Measurements from ENCODE around the gene AGMAT. TPM values are rescaled to one million over a fixed set of nuclear protein-coding genes. Genes with fewer than 3 reads are reported as not detected.

AGMAT gene
- total and polyA plus RNA-seq, 9 of the 15 experiments (the other 6 are each of a cell fraction or from before 2014, with no cell fraction given) = not detected

DNA sequence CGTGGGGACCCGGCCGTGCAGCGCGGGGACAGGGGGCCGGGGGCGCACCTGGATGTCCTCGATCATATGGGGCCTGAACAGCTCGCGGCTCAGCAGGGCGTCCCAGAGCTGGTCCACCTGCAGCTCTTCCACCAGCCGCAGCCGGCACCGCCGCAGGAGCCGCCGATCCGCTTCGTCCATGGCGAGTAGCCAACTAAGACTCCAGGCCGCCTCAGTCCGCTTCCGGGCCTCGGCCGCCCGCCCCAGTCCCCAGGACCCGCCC lies 60.9 kb downstream of the AGMAT start, which contains the start of gene CASP9:
Gene CASP9 (minus strand): TSS at position 195 of the 262 bp plus-strand sequence. CDS start 15 bp downstream, at position 180.
- DNase-seq (ENCODE audit: extremely low read depth in 1 of 4, low spot score in 3 of 4) = no peak
- Histone ChIP-seq H3K9ac (ENCODE audit: insufficient read depth in 1 of 2, low read depth in 2 of 2, low read length in 2 of 2) (peak within 1 kb of the TSS; percentile 92 to 94), H4K20me1 (replicated peaks; ENCODE audit: control insufficient read depth, insufficient read depth, low read length) (no peaks in the 10 kb centered on the region), H3K4me1 (replicated peaks in 1 of 2; ENCODE audit: control insufficient read depth in 2 of 2, insufficient read depth in 2 of 2, low read length in 2 of 2) (peaks cover 15 to 36% of the 10 kb centered on the region in 2 experiments), H3K27ac (ENCODE audit: extremely low read depth, low read depth, low read length) (peak within 1 kb of the TSS; percentile 96), H3K27me3 (ENCODE audit: control insufficient read depth in 2 of 2, insufficient read depth in 2 of 2, low read length in 2 of 2) (no peaks in the 10 kb centered on the region), H3K9me1 (ENCODE audit: control insufficient read depth, insufficient read depth, low read length) (no peaks in the 10 kb centered on the region), H3K79me2 (ENCODE audit: control insufficient read depth, insufficient read depth, low read length) (peaks cover 49% of the 10 kb centered on the region), H2AFZ (ENCODE audit: low read depth, low read length) (peak within 1 kb of the TSS; percentile 96), H3K36me3 (ENCODE audit: control insufficient read depth, insufficient read depth, low read length) (peaks cover 7% of the 10 kb centered on the region; the same call in 2 of the 3 replicates), H3K9me3 (replicated peaks; ENCODE audit: control insufficient read depth, insufficient read depth, low read depth, low read length) (no peaks in the 10 kb centered on the region), H3K4me2 (ENCODE audit: insufficient read depth, low read length) (peak within 1 kb of the TSS; percentile 93), H3K4me3 (peak within 1 kb of the TSS; percentile 83)
- FAIRE-seq = no peak
- 3% methylated on average over 20 of the region's 27 CpGs for WGBS (ENCODE audit: insufficient coverage, low coverage, missing lambda C conversion rate)
- BruUV-seq (replicated peaks) = no TSS peak
- in situ Hi-C loops (cut with MboI) (no loop called here), intact Hi-C loops (cut with micrococcal nuclease) (loop anchor here (10.0 kb wide), 1 partner anchor 311 kb away; no protein-coding TSS in a partner anchor)
- CTCF ChIA-PET (ENCODE audit: low intra/inter-chr PET ratio) = interaction anchor here (0.6 kb wide), 1 partner anchor 117 kb away, joined by 3 read pairs; no protein-coding TSS in a partner anchor
- POLR2A ChIA-PET = interaction anchor here (0.6 to 1.2 kb wide), 4 partner anchors 9 to 1901 kb away, joined by 3 to 4 read pairs (median 4); no protein-coding TSS in a partner anchor
- no peak for ATAC-seq
- TF ChIP-seq ZNF146 (CRISPR knock-in tag; IDR thresholded peaks at IDR 0.05; ENCODE audit: unreplicated experiment) (no peak), PHF8 (IDR thresholded peaks at IDR 0.05; ENCODE audit: borderline replicate concordance, low read length) (peak; percentile 75; the same call in 1 of the 2 replicates), BMI1 (IDR thresholded peaks at IDR 0.05; ENCODE audit: low read length) (no peak), STAT5B (CRISPR knock-in tag; IDR thresholded peaks at IDR 0.05) (no peak), MYNN (IDR thresholded peaks at IDR 0.05) (no peak), MYNN (CRISPR knock-in tag; IDR thresholded peaks at IDR 0.05) (no peak), ZNF583 (CRISPR knock-in tag; IDR thresholded peaks at IDR 0.05) (no peak), SLC30A9 (CRISPR knock-in tag; IDR thresholded peaks at IDR 0.05) (no peak), EGR1 (conservative IDR thresholded peaks at IDR 0.05) (peak; percentile 72), ZBED1 (IDR thresholded peaks at IDR 0.05) (0 out of 2 replicates have a peak, but pooled peaks have one; percentile 58), HMG20A (CRISPR knock-in tag; conservative IDR thresholded peaks at IDR 0.05) (no peak), ZNF589 (CRISPR knock-in tag; IDR thresholded peaks at IDR 0.05; ENCODE audit: low read depth) (no peak), IRF1 (CRISPR knock-in tag; IDR thresholded peaks at IDR 0.05; ENCODE audit: borderline replicate concordance) (no peak)
- TF ChIP-seq, protein P1, sequence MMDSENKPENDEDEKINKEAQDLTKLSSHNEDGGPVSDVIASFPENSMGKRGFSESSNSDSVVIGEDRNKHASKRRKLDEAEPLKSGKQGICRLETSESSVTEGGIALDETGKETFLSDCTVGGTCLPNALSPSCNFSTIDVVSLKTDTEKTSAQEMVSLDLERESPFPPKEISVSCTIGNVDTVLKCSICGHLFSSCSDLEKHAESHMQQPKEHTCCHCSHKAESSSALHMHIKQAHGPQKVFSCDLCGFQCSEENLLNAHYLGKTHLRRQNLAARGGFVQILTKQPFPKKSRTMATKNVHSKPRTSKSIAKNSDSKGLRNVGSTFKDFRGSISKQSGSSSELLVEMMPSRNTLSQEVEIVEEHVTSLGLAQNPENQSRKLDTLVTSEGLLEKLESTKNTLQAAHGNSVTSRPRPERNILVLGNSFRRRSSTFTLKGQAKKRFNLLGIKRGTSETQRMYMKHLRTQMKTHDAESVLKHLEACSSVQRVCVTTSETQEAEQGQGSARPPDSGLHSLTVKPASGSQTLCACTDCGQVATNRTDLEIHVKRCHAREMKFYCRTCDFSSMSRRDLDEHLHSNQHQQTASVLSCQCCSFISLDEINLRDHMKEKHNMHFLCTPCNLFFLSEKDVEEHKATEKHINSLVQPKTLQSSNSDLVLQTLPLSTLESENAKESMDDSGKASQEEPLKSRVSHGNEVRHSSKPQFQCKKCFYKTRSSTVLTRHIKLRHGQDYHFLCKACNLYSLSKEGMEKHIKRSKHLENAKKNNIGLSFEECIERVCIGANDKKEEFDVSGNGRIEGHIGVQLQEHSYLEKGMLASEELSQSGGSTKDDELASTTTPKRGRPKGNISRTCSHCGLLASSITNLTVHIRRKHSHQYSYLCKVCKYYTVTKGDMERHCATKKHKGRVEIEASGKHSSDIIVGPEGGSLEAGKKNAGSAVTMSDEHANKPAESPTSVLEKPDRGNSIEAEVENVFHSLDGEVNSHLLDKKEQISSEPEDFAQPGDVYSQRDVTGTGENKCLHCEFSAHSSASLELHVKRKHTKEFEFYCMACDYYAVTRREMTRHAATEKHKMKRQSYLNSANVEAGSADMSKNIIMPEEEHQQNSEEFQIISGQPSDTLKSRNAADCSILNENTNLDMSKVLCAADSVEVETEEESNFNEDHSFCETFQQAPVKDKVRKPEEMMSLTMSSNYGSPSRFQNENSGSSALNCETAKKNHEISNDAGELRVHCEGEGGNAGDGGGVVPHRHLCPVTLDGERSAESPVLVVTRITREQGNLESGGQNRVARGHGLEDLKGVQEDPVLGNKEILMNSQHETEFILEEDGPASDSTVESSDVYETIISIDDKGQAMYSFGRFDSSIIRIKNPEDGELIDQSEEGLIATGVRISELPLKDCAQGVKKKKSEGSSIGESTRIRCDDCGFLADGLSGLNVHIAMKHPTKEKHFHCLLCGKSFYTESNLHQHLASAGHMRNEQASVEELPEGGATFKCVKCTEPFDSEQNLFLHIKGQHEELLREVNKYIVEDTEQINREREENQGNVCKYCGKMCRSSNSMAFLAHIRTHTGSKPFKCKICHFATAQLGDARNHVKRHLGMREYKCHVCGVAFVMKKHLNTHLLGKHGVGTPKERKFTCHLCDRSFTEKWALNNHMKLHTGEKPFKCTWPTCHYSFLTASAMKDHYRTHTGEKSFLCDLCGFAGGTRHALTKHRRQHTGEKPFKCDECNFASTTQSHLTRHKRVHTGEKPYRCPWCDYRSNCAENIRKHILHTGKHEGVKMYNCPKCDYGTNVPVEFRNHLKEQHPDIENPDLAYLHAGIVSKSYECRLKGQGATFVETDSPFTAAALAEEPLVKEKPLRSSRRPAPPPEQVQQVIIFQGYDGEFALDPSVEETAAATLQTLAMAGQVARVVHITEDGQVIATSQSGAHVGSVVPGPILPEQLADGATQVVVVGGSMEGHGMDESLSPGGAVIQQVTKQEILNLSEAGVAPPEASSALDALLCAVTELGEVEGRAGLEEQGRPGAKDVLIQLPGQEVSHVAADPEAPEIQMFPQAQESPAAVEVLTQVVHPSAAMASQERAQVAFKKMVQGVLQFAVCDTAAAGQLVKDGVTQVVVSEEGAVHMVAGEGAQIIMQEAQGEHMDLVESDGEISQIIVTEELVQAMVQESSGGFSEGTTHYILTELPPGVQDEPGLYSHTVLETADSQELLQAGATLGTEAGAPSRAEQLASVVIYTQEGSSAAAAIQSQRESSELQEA (IDR thresholded peaks at IDR 0.05; ENCODE audit: low read depth) = no peak
- TF ChIP-seq, protein P2, sequence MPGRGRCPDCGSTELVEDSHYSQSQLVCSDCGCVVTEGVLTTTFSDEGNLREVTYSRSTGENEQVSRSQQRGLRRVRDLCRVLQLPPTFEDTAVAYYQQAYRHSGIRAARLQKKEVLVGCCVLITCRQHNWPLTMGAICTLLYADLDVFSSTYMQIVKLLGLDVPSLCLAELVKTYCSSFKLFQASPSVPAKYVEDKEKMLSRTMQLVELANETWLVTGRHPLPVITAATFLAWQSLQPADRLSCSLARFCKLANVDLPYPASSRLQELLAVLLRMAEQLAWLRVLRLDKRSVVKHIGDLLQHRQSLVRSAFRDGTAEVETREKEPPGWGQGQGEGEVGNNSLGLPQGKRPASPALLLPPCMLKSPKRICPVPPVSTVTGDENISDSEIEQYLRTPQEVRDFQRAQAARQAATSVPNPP (IDR thresholded peaks at IDR 0.05; ENCODE audit: borderline replicate concordance, insufficient read depth, insufficient read length) = no peak

Measured in K562 (cell line).